Measurements from ENCODE around the gene TMEM87B.

TMEM87B gene

GRCh38 chr2:112153179-112153490, 98.1 kb downstream of the TMEM87B start:
- DNase-seq: no peak

- no peak for DNase-seq
Observed at GRCh38 chr2:112153501-112153900, 98.4 kb downstream of the TMEM87B start.

- no peak for DNase-seq
Observed at GRCh38 chr2:112154246-112155117, 99.4 kb downstream of the TMEM87B start.

- no peak for DNase-seq
Observed at GRCh38 chr2:112155331-112156151, 100.5 kb downstream of the TMEM87B start.

- DNase-seq: no peak
Observed at GRCh38 chr2:112156152-112156986, 101.3 kb downstream of the TMEM87B start.

- DNase-seq: no peak
Observed at GRCh38 chr2:112157472-112157871, 102.4 kb downstream of the TMEM87B start.

GRCh38 chr2:112159454-112159921, 104.4 kb downstream of the TMEM87B start:
- DNase-seq: no peak

GRCh38 chr2:112160283-112161250, 105.5 kb downstream of the TMEM87B start:
- DNase-seq: no peak

GRCh38 chr2:112161431-112162145, 106.5 kb downstream of the TMEM87B start:
- DNase-seq: no peak

GRCh38 chr2:112162341-112162740, 107.3 kb downstream of the TMEM87B start:
- no peak for DNase-seq

- DNase-seq: no peak
Observed at GRCh38 chr2:112162956-112163355, 107.9 kb downstream of the TMEM87B start.

- no peak for DNase-seq
Observed at GRCh38 chr2:112163541-112163981, 108.5 kb downstream of the TMEM87B start.

- no peak for DNase-seq
Observed at GRCh38 chr2:112164876-112165275, 109.8 kb downstream of the TMEM87B start.

- no peak for DNase-seq
Observed at GRCh38 chr2:112165296-112165695, 110.2 kb downstream of the TMEM87B start.

GRCh38 chr2:112166806-112167499, 111.9 kb downstream of the TMEM87B start:
- no peak for DNase-seq

- DNase-seq: peak; percentile 26 to 71
Observed at GRCh38 chr2:112168422-112169124, 113.5 kb downstream of the TMEM87B start.

Measured in NCI-H446 (cell line).